Mesenchymal stem cell (in vitro differentiated cells and primary cell): Measurements from ENCODE around the gene CD74.

Experiments used
- DNase-seq: peaks from one replicate; pipeline ENCODE4 v3.0.0-alpha.2; 2013
- H2AFZ ChIP-seq: one replicate; pipeline ENCODE4 v1.6.1; 2013; ENCODE audit warnings: low read depth, mild to moderate bottlenecking, control low read depth, inconsistent platforms, low read length, moderate library complexity
- H2AK5ac ChIP-seq: 2 replicates; pipeline ENCODE4 v1.6.1; 2013; ENCODE audit warnings: low read length, moderate library complexity, mild to moderate bottlenecking, inconsistent platforms; ENCODE audit not compliant: severe bottlenecking
- H2BK120ac ChIP-seq: one replicate; pipeline ENCODE4 v1.6.1; 2013; ENCODE audit warnings: low read depth, mild to moderate bottlenecking, inconsistent platforms, low read length, moderate library complexity
- H2BK12ac ChIP-seq, 2 experiments: one replicate each; pipeline ENCODE4 v1.6.1; 2013; ENCODE audit warnings: inconsistent platforms in 2 of 2, low read length in 2 of 2, mild to moderate bottlenecking in 2 of 2, moderate library complexity in 2 of 2, control low read depth in 1 of 2
- H2BK15ac ChIP-seq: one replicate; pipeline ENCODE4 v1.6.1; 2013; ENCODE audit warnings: mild to moderate bottlenecking, low read depth, inconsistent platforms; ENCODE audit not compliant: poor library complexity, severe bottlenecking
- H2BK5ac ChIP-seq: 2 replicates; pipeline ENCODE4 v1.6.1; 2013; ENCODE audit warnings: low read depth, mild to moderate bottlenecking, low read length, control low read depth, inconsistent platforms; ENCODE audit not compliant: poor library complexity, severe bottlenecking
- H3K14ac ChIP-seq, 2 experiments: one replicate each; pipeline ENCODE4 v1.6.1; 2013; ENCODE audit warnings: inconsistent platforms in 2 of 2, low read length in 2 of 2, control low read depth in 1 of 2, mild to moderate bottlenecking in 1 of 2, moderate library complexity in 1 of 2
- H3K18ac ChIP-seq, 2 experiments: one replicate each; pipeline ENCODE4 v1.6.1; 2013; ENCODE audit warnings: inconsistent platforms in 2 of 2, low read length in 2 of 2, control low read depth in 1 of 2, low read depth in 1 of 2, mild to moderate bottlenecking in 1 of 2
- H3K23ac ChIP-seq, 2 experiments: one replicate each; pipeline ENCODE4 v1.6.1; 2013; ENCODE audit warnings: inconsistent platforms in 2 of 2, low read length in 2 of 2, mild to moderate bottlenecking in 2 of 2, moderate library complexity in 2 of 2, control low read depth in 1 of 2
- H3K27ac ChIP-seq: 2 replicates; pipeline ENCODE4 v1.5.1; 2013; ENCODE audit warnings: mild to moderate bottlenecking, moderate library complexity, low read length, control low read depth, inconsistent platforms; ENCODE audit not compliant: poor library complexity, severe bottlenecking
- H3K27me3 ChIP-seq, 2 experiments: 2 replicates each; pipeline versions ENCODE4 v1.6.1 to v1.7.0; 2013; ENCODE audit warnings: low read length in 2 of 2, mild to moderate bottlenecking in 2 of 2, moderate library complexity in 2 of 2, control low read depth in 1 of 2, inconsistent platforms in 1 of 2; ENCODE audit not compliant: control insufficient read depth in 1 of 2, insufficient read depth in 1 of 2
- H3K36me3 ChIP-seq, 2 experiments: 2 replicates each; pipeline versions ENCODE4 v1.6.1 to v1.7.0; 2013; ENCODE audit warnings: low read length in 2 of 2, control low read depth in 1 of 2, inconsistent platforms in 1 of 2, low read depth in 1 of 2, mild to moderate bottlenecking in 1 of 2; ENCODE audit not compliant: insufficient read depth in 2 of 2, control insufficient read depth in 1 of 2
- H3K4ac ChIP-seq, 2 experiments: one replicate each; pipeline ENCODE4 v1.6.1; 2013; ENCODE audit warnings: inconsistent platforms in 2 of 2, low read length in 2 of 2, mild to moderate bottlenecking in 2 of 2, moderate library complexity in 2 of 2, control low read depth in 1 of 2, low read depth in 1 of 2
- H3K4me1 ChIP-seq: 2 replicates; pipeline ENCODE4 v1.6.1; 2013; ENCODE audit warnings: low read depth, low read length, control low read depth; ENCODE audit not compliant: control insufficient read depth, insufficient read depth
- H3K4me2 ChIP-seq: 2 replicates; pipeline ENCODE4 v1.6.1; 2013; ENCODE audit warnings: low read length, mild to moderate bottlenecking, inconsistent platforms; ENCODE audit not compliant: poor library complexity, severe bottlenecking
- H3K4me3 ChIP-seq, 2 experiments: 2 replicates each; pipeline versions ENCODE4 v1.5.1 to v1.7.0; 2013; ENCODE audit warnings: low read length in 2 of 2, mild to moderate bottlenecking in 2 of 2, control low read depth in 1 of 2, low read depth in 1 of 2; ENCODE audit not compliant: insufficient read depth in 1 of 2
- H3K79me1 ChIP-seq: replicated peaks from 2 replicates; pipeline ENCODE4 v1.6.1; 2013; ENCODE audit warnings: mild to moderate bottlenecking, control low read depth, low read length, inconsistent platforms; ENCODE audit not compliant: poor library complexity, severe bottlenecking
- H3K9ac ChIP-seq: 2 replicates; pipeline ENCODE4 v1.7.0; 2013; ENCODE audit warnings: mild to moderate bottlenecking, low read length, moderate library complexity
- H3K9me3 ChIP-seq: 2 replicates; pipeline ENCODE4 v1.7.0; 2013; ENCODE audit warnings: mild to moderate bottlenecking, low read length; ENCODE audit not compliant: control insufficient read depth
- H4K8ac ChIP-seq: one replicate; pipeline ENCODE4 v1.6.1; 2013; ENCODE audit warnings: inconsistent platforms, mild to moderate bottlenecking, low read length, moderate library complexity
- H4K91ac ChIP-seq: one replicate; pipeline ENCODE4 v1.6.1; 2013; ENCODE audit warnings: mild to moderate bottlenecking, low read length, inconsistent platforms
- WGBS: methylation state at CpG from one replicate; pipeline ENCODE4 v1.1.7; 2013; ENCODE audit warnings: mixed read lengths; 5-methylcytosine and 5-hydroxymethylcytosine counted together

The CD74 gene

GRCh38 chr5:150402229-150402773 lies 10.4 kb downstream of the CD74 start:
- Histone ChIP-seq H3K9ac (no peak overlapping the region), H2BK120ac (no peak overlapping the region), H3K36me3 (peaks cover 54 to 67% of the 10 kb centered on the region in 2 experiments), H2BK15ac (no peak overlapping the region), H3K18ac (no peak overlapping the region), H3K4me2 (no peak overlapping the region), H3K4me1 (peaks cover 2% of the 10 kb centered on the region), H2AFZ (no peak overlapping the region), H2BK12ac (no peak overlapping the region), H3K27ac (no peak overlapping the region), H4K8ac (no peak overlapping the region), H3K4ac (no peak overlapping the region), H3K79me1 (no peaks in the 10 kb centered on the region), H3K23ac (no peak overlapping the region), H4K91ac (no peak overlapping the region), H2AK5ac (no peak overlapping the region), H3K4me3 (no peak overlapping the region), H3K9me3 (no peaks in the 10 kb centered on the region), H3K14ac (no peak overlapping the region), H2BK5ac (no peak overlapping the region), H3K27me3 (no peaks in the 10 kb centered on the region)
- 97% methylated on average over 4 of the region's 4 CpGs for WGBS
- DNase-seq = no peak

GRCh38 chr5:150401376-150402228 lies 11.1 kb downstream of the CD74 start:
- 91% methylated on average over 11 of the region's 11 CpGs for WGBS
- H4K91ac ChIP-seq = no peak overlapping the region

DNA sequence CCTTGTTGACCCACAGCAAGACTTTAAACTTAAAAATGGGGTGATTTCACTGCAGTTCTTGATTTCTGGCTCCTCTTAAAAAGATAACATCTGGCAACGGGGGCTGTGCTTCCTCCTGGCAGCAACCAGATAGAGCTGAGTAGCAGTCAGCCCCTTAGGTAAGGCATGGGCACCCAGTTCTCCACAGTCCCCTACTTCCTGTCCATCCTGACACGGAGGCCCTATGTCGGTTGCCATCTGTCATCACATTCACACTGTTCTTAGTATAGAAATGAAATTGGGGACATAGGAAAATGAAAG lies 11.7 kb downstream of the CD74 start:
- Histone ChIP-seq H4K8ac (no peak overlapping the region), H2AFZ (no peak overlapping the region), H2BK12ac (no peak overlapping the region), H2BK5ac (no peak overlapping the region), H3K4ac (no peak overlapping the region), H3K9ac (no peak overlapping the region), H3K4me3 (no peak overlapping the region), H2BK120ac (no peak overlapping the region), H4K91ac (no peak overlapping the region), H3K36me3 (peaks cover 67 to 74% of the 10 kb centered on the region in 2 experiments), H3K27me3 (no peaks in the 10 kb centered on the region), H2BK15ac (no peak overlapping the region), H3K27ac (no peak overlapping the region), H3K14ac (no peak overlapping the region), H3K18ac (no peak overlapping the region), H3K79me1 (peaks cover under 1% of the 10 kb centered on the region), H3K23ac (no peak overlapping the region), H3K9me3 (no peaks in the 10 kb centered on the region), H3K4me1 (peaks cover 2% of the 10 kb centered on the region), H3K4me2 (no peak overlapping the region), H2AK5ac (no peak overlapping the region)
- no peak for DNase-seq
- 91% methylated on average over 1 of the region's 3 CpGs for WGBS

More at GRCh38 chr5:150401376-150402228, 11.1 kb downstream of the CD74 start:
- H2AK5ac ChIP-seq = no peak overlapping the region
- peaks cover 61 to 71% of the 10 kb centered on the region in 2 experiments for H3K36me3 ChIP-seq
- H3K23ac ChIP-seq = no peak overlapping the region
- no peak overlapping the region for H3K18ac ChIP-seq
- H3K27ac ChIP-seq = no peak overlapping the region
- peaks cover 2% of the 10 kb centered on the region for H3K4me1 ChIP-seq
- no peak overlapping the region for H3K4ac ChIP-seq
- H3K14ac ChIP-seq = no peak overlapping the region
- no peak overlapping the region for H3K4me2 ChIP-seq
- no peaks in the 10 kb centered on the region for H3K79me1 ChIP-seq
- H3K27me3 ChIP-seq = no peaks in the 10 kb centered on the region
- no peak overlapping the region for H2BK5ac ChIP-seq
- H2BK12ac ChIP-seq = no peak overlapping the region
- H3K9ac ChIP-seq = no peak overlapping the region
- no peak overlapping the region for H2BK120ac ChIP-seq
- H4K8ac ChIP-seq = no peak overlapping the region
- no peak overlapping the region for H2BK15ac ChIP-seq
- H2AFZ ChIP-seq = no peak overlapping the region
- H3K4me3 ChIP-seq = no peak overlapping the region
- no peak for DNase-seq
- H3K9me3 ChIP-seq = no peaks in the 10 kb centered on the region

DNA sequence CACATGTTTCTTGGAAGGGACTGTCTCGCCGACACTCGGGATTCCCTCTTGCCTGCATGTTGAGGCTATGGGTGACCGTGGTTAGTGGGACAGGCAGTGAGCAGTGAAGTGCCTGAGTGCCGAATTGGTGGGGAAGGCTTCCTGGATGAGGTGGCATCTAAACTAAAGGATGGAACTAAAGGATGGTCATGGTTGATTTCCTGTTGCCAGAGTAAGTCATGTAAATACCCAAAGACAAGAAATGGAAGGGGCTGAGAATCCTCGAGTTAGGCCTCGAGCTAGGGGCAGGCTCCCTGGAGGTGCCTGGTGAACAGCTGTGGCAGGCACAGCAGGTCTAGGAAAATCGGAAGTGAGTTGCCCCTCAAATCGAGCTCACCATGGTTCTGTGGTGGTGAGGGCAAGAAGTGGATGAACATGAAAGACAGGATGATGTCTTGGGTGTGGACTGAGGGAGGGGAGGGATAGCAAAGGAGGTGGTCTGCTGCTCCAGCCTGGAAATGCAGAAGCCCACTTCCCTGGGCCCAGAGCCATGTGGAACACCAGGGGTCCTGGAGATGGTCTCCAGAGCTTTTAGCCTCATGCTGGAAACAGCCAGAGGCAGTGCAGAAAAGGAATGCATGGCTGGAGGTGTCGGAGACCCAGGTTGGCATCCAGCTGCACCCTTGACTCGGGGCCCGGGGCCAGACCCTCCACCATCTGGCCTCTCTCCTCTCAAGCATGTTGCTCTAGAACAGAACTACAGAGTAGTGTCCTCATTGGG lies 12.2 kb downstream of the CD74 start:
- no peak overlapping the region for H2AK5ac ChIP-seq
- no peak overlapping the region for H3K4me3 ChIP-seq
- H3K23ac ChIP-seq = no peak overlapping the region
- no peak overlapping the region for H3K4me2 ChIP-seq
- peaks cover 2% of the 10 kb centered on the region for H3K79me1 ChIP-seq
- H3K27ac ChIP-seq = no peak overlapping the region
- no peaks in the 10 kb centered on the region for H3K27me3 ChIP-seq
- no peak overlapping the region for H3K9ac ChIP-seq
- H3K36me3 ChIP-seq = peaks cover 71 to 79% of the 10 kb centered on the region in 2 experiments
- no peak for DNase-seq
- H4K91ac ChIP-seq = no peak overlapping the region
- no peak overlapping the region for H2BK12ac ChIP-seq
- no peak overlapping the region for H2AFZ ChIP-seq
- WGBS = 96% methylated on average over 12 of the region's 12 CpGs
- H3K9me3 ChIP-seq = no peaks in the 10 kb centered on the region
- H3K4me1 ChIP-seq = peaks cover 2% of the 10 kb centered on the region
- H2BK120ac ChIP-seq = no peak overlapping the region
- H3K18ac ChIP-seq = no peak overlapping the region
- no peak overlapping the region for H2BK5ac ChIP-seq
- H4K8ac ChIP-seq = no peak overlapping the region
- no peak overlapping the region for H3K14ac ChIP-seq
- no peak overlapping the region for H2BK15ac ChIP-seq
- no peak overlapping the region for H3K4ac ChIP-seq
